ENCODE measurements around the gene GLTP. TPM values are rescaled to one million over a fixed set of nuclear protein-coding genes. Genes with fewer than 3 reads are reported as not detected.

The GLTP gene
- total and polyA plus RNA-seq, 4 donors, result 31.2 to 49.2 (median 40.8) TPM

GRCh38 chr12:109883461-109883860 is 3.1 kb upstream of the GLTP start:
- DNase-seq (no peak), ATAC-seq (ENCODE audit: insufficient read depth, low FRiP score) (no peak)
- H3K9me3 ChIP-seq (ENCODE audit: control insufficient read depth in 4 of 4, insufficient read depth in 3 of 4, low read length in 3 of 4), result no peaks in the 10 kb centered on the region
- H3K36me3 ChIP-seq (ENCODE audit: control insufficient read depth in 4 of 4, insufficient read depth in 4 of 4, low read length in 4 of 4), result no peaks in the 10 kb centered on the region
- 69 to 85% methylated on average over 4 of the region's 4 CpGs for whole genome bisulfite sequencing, 2 donors
- no peak overlapping the region for H3K4me3 ChIP-seq
- peaks cover 0 to 17% (median 8%) of the 10 kb centered on the region in 5 donors for H3K4me1 ChIP-seq (ENCODE audit: control insufficient read depth in 5 of 5, insufficient read depth in 5 of 5, low read length in 5 of 5)
- H3K27me3 ChIP-seq (ENCODE audit: control insufficient read depth in 3 of 3, insufficient read depth in 3 of 3, low read length in 2 of 3), result no peaks in the 10 kb centered on the region
- no peak overlapping the region for H3K27ac ChIP-seq (ENCODE audit: low read depth in 1 of 2, low read length in 1 of 2)
- H3K9ac ChIP-seq (ENCODE audit: insufficient read depth in 1 of 2, low read length in 2 of 2), result no peak overlapping the region
- no peak for TF ChIP-seq CTCF (IDR thresholded peaks at IDR 0.05; ENCODE audit: control extremely low read depth, extremely low read depth)

GRCh38 chr12:109881752-109882151 is 1.4 kb upstream of the GLTP start:
- no peak overlapping the region for H3K9ac ChIP-seq (ENCODE audit: insufficient read depth in 1 of 2, low read length in 2 of 2)
- TF ChIP-seq CTCF (IDR thresholded peaks at IDR 0.05; ENCODE audit: control extremely low read depth, extremely low read depth), result no peak
- no peak overlapping the region for H3K27ac ChIP-seq (ENCODE audit: low read depth in 1 of 2, low read length in 1 of 2)
- DNase-seq (no peak), ATAC-seq (ENCODE audit: insufficient read depth, low FRiP score) (no peak)
- no peak overlapping the region for H3K4me3 ChIP-seq
- H3K9me3 ChIP-seq (ENCODE audit: control insufficient read depth in 4 of 4, insufficient read depth in 3 of 4, low read length in 3 of 4), result no peaks in the 10 kb centered on the region
- peaks cover 0 to 24% (median 8%) of the 10 kb centered on the region in 5 donors for H3K4me1 ChIP-seq (ENCODE audit: control insufficient read depth in 5 of 5, insufficient read depth in 5 of 5, low read length in 5 of 5)
- WGBS, 2 donors, result 94% methylated on average over 2 of the region's 2 CpGs
- H3K36me3 ChIP-seq (ENCODE audit: control insufficient read depth in 4 of 4, insufficient read depth in 4 of 4, low read length in 4 of 4), result no peaks in the 10 kb centered on the region
- H3K27me3 ChIP-seq (ENCODE audit: control insufficient read depth in 3 of 3, insufficient read depth in 3 of 3, low read length in 2 of 3), result no peaks in the 10 kb centered on the region

- 10 to 12% methylated on average over 9 of the region's 9 CpGs for WGBS, 2 donors
- Histone ChIP-seq H3K4me1 (ENCODE audit: control insufficient read depth in 5 of 5, insufficient read depth in 5 of 5, low read length in 5 of 5) (peaks cover 0 to 24% (median 8%) of the 10 kb centered on the region in 5 donors), H3K9me3 (ENCODE audit: control insufficient read depth in 4 of 4, insufficient read depth in 3 of 4, low read length in 3 of 4) (no peaks in the 10 kb centered on the region), H3K36me3 (ENCODE audit: control insufficient read depth in 4 of 4, insufficient read depth in 4 of 4, low read length in 4 of 4) (no peaks in the 10 kb centered on the region), H3K27ac (ENCODE audit: low read depth in 1 of 2, low read length in 1 of 2) (peak overlapping the region in 1 of 2 donors; percentile 62), H3K4me3 (peak overlapping the region; percentile 67), H3K27me3 (ENCODE audit: control insufficient read depth in 3 of 3, insufficient read depth in 3 of 3, low read length in 2 of 3) (no peaks in the 10 kb centered on the region), H3K9ac (ENCODE audit: insufficient read depth in 1 of 2, low read length in 2 of 2) (peak overlapping the region in 1 of 2 donors; percentile 42)
- DNase-seq, result peak in 1 of 3 donors; percentile 18
- no peak for TF ChIP-seq CTCF (IDR thresholded peaks at IDR 0.05; ENCODE audit: control extremely low read depth, extremely low read depth)
- no peak for ATAC-seq (ENCODE audit: insufficient read depth, low FRiP score)
These were observed 597 bp upstream of the GLTP start for GRCh38 chr12:109880938-109881337.

All from lung (tissue), 12 donors.